ENCODE data around the gene HSPE1. TPM values are rescaled to one million over a fixed set of nuclear protein-coding genes. Genes with fewer than 3 reads are reported as not detected.

Gene HSPE1
- total RNA-seq, 1 experiment from 2014 or later, result 372 TPM

- ATAC-seq (no peak), DNase-seq (ENCODE audit: low spot score) (no peak)
- Mint-ChIP-seq H3K4me3 (no peak overlapping the region), H3K4me1 (peaks cover 13% of the 10 kb centered on the region), H3K27ac (peak overlapping the region; percentile 84), H3K9me3 (no peaks in the 10 kb centered on the region), H3K27me3 (ENCODE audit: low read depth) (no peaks in the 10 kb centered on the region), H3K36me3 (peaks cover 48% of the 10 kb centered on the region)
- CTCF ChIA-PET, result no interaction called here
- TF ChIP-seq OVOL2 (CRISPR knock-in tag; IDR thresholded peaks at IDR 0.05; ENCODE audit: borderline replicate concordance), result no peak
- no peak for TF ChIP-seq AR (CRISPR knock-in tag; IDR thresholded peaks at IDR 0.05)
- no peak for TF ChIP-seq RELA (CRISPR knock-in tag; IDR thresholded peaks at IDR 0.05; ENCODE audit: borderline replicate concordance)
- TF ChIP-seq JAZF1 (CRISPR knock-in tag; IDR thresholded peaks at IDR 0.05), result no peak
- no peak for TF ChIP-seq NFE2L1 (CRISPR knock-in tag; IDR thresholded peaks at IDR 0.05)
- no peak for TF ChIP-seq TCF7 (CRISPR knock-in tag; IDR thresholded peaks at IDR 0.05; ENCODE audit: low read depth)
- TF ChIP-seq ZNF281 (CRISPR knock-in tag; IDR thresholded peaks at IDR 0.05), result no peak
- TF ChIP-seq NR1H2 (CRISPR knock-in tag; IDR thresholded peaks at IDR 0.05), result no peak
- no peak for TF ChIP-seq AFF4 (CRISPR knock-in tag; IDR thresholded peaks at IDR 0.05; ENCODE audit: borderline replicate concordance)
- TF ChIP-seq, protein P1, sequence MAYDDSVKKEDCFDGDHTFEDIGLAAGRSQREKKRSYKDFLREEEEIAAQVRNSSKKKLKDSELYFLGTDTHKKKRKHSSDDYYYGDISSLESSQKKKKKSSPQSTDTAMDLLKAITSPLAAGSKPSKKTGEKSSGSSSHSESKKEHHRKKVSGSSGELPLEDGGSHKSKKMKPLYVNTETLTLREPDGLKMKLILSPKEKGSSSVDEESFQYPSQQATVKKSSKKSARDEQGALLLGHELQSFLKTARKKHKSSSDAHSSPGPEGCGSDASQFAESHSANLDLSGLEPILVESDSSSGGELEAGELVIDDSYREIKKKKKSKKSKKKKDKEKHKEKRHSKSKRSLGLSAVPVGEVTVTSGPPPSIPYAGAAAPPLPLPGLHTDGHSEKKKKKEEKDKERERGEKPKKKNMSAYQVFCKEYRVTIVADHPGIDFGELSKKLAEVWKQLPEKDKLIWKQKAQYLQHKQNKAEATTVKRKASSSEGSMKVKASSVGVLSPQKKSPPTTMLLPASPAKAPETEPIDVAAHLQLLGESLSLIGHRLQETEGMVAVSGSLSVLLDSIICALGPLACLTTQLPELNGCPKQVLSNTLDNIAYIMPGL (CRISPR knock-in tag; IDR thresholded peaks at IDR 0.05), result no peak
- no peak for TF ChIP-seq SMAD4 (CRISPR knock-in tag; IDR thresholded peaks at IDR 0.05)
- TF ChIP-seq, protein P2, sequence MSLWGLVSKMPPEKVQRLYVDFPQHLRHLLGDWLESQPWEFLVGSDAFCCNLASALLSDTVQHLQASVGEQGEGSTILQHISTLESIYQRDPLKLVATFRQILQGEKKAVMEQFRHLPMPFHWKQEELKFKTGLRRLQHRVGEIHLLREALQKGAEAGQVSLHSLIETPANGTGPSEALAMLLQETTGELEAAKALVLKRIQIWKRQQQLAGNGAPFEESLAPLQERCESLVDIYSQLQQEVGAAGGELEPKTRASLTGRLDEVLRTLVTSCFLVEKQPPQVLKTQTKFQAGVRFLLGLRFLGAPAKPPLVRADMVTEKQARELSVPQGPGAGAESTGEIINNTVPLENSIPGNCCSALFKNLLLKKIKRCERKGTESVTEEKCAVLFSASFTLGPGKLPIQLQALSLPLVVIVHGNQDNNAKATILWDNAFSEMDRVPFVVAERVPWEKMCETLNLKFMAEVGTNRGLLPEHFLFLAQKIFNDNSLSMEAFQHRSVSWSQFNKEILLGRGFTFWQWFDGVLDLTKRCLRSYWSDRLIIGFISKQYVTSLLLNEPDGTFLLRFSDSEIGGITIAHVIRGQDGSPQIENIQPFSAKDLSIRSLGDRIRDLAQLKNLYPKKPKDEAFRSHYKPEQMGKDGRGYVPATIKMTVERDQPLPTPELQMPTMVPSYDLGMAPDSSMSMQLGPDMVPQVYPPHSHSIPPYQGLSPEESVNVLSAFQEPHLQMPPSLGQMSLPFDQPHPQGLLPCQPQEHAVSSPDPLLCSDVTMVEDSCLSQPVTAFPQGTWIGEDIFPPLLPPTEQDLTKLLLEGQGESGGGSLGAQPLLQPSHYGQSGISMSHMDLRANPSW (CRISPR knock-in tag; conservative IDR thresholded peaks at IDR 0.05; ENCODE audit: low read depth), result no peak
- TF ChIP-seq, protein P3, sequence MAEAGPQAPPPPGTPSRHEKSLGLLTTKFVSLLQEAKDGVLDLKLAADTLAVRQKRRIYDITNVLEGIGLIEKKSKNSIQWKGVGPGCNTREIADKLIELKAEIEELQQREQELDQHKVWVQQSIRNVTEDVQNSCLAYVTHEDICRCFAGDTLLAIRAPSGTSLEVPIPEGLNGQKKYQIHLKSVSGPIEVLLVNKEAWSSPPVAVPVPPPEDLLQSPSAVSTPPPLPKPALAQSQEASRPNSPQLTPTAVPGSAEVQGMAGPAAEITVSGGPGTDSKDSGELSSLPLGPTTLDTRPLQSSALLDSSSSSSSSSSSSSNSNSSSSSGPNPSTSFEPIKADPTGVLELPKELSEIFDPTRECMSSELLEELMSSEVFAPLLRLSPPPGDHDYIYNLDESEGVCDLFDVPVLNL (CRISPR knock-in tag; IDR thresholded peaks at IDR 0.05; ENCODE audit: borderline replicate concordance, low read depth), result no peak
- POLR2A ChIA-PET, result no interaction called here
These were observed 43.0 kb downstream of the HSPE1 start for GRCh38 chr2:197543206-197543605.
